Measurements from ENCODE around the gene MRPL53. TPM values are rescaled to one million over a fixed set of nuclear protein-coding genes. Genes with fewer than 3 reads are reported as not detected.
A peak's percentile ranks its signal among the peaks of the same experiment; 100 is the strongest.

MRPL53 gene
- total RNA-seq, 1 donor from 2014 or later = 61.5 TPM

- peaks cover 30% of the 10 kb centered on the region for H3K4me1 Mint-ChIP-seq (ENCODE audit: unreplicated experiment)
- TF ChIP-seq CTCF (IDR thresholded peaks at IDR 0.05) = peak; percentile 97
- H3K9me3 Mint-ChIP-seq (ENCODE audit: unreplicated experiment) = no peaks in the 10 kb centered on the region
- H3K36me3 Mint-ChIP-seq (ENCODE audit: unreplicated experiment) = peaks cover 16% of the 10 kb centered on the region
- peak; percentile 96 for DNase-seq (ENCODE audit: extremely low spot score, unreplicated experiment)
- no peaks in the 10 kb centered on the region for H3K27me3 Mint-ChIP-seq (ENCODE audit: unreplicated experiment)
- H3K4me3 Mint-ChIP-seq (ENCODE audit: unreplicated experiment) = peak within 1 kb of the TSS; percentile 99
- H3K27ac Mint-ChIP-seq (ENCODE audit: unreplicated experiment) = peak within 1 kb of the TSS; percentile 99
These were observed 10.6 kb upstream of the MRPL53 start, which contains the start of the genes CCDC142 and TTC31 for GRCh38 chr2:74482801-74483674. TSS of gene CCDC142 (minus strand) at chr2:74482998. CDS start at chr2:74482837, 161 bp downstream. TSS of gene TTC31 (plus strand) at chr2:74483081. CDS start at chr2:74483096, 15 bp downstream.

GRCh38 chr2:74481961-74482800 is 9.7 kb upstream of the MRPL53 start:
- Mint-ChIP-seq H3K9me3 (ENCODE audit: unreplicated experiment) (no peaks in the 10 kb centered on the region), H3K27me3 (ENCODE audit: unreplicated experiment) (no peaks in the 10 kb centered on the region), H3K27ac (ENCODE audit: unreplicated experiment) (peak overlapping the region; percentile 99), H3K4me1 (ENCODE audit: unreplicated experiment) (peaks cover 30% of the 10 kb centered on the region), H3K4me3 (ENCODE audit: unreplicated experiment) (peak overlapping the region; percentile 99), H3K36me3 (ENCODE audit: unreplicated experiment) (peaks cover 16% of the 10 kb centered on the region)
- no peak for DNase-seq (ENCODE audit: extremely low spot score, unreplicated experiment)
- no peak for TF ChIP-seq CTCF (IDR thresholded peaks at IDR 0.05)

GRCh38 chr2:74481431-74481830 is 9.0 kb upstream of the MRPL53 start:
- Mint-ChIP-seq H3K4me1 (ENCODE audit: unreplicated experiment) (peaks cover 30% of the 10 kb centered on the region), H3K4me3 (ENCODE audit: unreplicated experiment) (peak overlapping the region; percentile 99), H3K27ac (ENCODE audit: unreplicated experiment) (no peak overlapping the region), H3K36me3 (ENCODE audit: unreplicated experiment) (peaks cover 16% of the 10 kb centered on the region), H3K9me3 (ENCODE audit: unreplicated experiment) (no peaks in the 10 kb centered on the region), H3K27me3 (ENCODE audit: unreplicated experiment) (no peaks in the 10 kb centered on the region)
- TF ChIP-seq CTCF (IDR thresholded peaks at IDR 0.05) = no peak
- no peak for DNase-seq (ENCODE audit: extremely low spot score, unreplicated experiment)

GRCh38 chr2:74474899-74475298 is 2.4 kb upstream of the MRPL53 start:
- Mint-ChIP-seq H3K4me3 (ENCODE audit: unreplicated experiment) (no peak overlapping the region), H3K27me3 (ENCODE audit: unreplicated experiment) (no peaks in the 10 kb centered on the region), H3K4me1 (ENCODE audit: unreplicated experiment) (peaks cover 27% of the 10 kb centered on the region), H3K27ac (ENCODE audit: unreplicated experiment) (no peak overlapping the region), H3K36me3 (ENCODE audit: unreplicated experiment) (peaks cover 19% of the 10 kb centered on the region), H3K9me3 (ENCODE audit: unreplicated experiment) (no peaks in the 10 kb centered on the region)
- peak; percentile 27 for TF ChIP-seq CTCF (IDR thresholded peaks at IDR 0.05)
- DNase-seq (ENCODE audit: extremely low spot score, unreplicated experiment) = no peak

Measured in osteocyte (in vitro differentiated cells).